ENCODE results near the gene XPC.

The XPC gene

DNA sequence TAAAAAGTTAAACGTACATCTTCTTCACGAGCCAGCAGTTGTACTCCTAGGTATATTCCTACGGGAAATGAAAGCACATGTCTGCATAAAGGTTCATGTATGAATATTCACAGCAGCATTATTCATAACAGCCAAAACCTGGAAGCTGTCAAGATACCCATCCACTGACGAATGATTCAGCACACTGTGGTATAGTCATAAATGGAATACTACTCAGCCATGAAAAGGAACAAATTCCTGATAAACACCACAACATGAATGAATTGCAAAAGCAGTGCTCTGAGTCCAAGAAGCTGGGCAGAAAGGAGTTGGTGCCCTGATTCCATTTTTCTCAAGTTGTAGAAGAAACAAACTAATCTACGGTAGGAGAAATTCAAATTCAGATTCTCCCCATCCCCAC, 49.7 kb downstream of the XPC start:
- no peak for DNase-seq (ENCODE audit: low read depth)
- H3K4me3 ChIP-seq (ENCODE audit: low read depth, low read length), result no peak overlapping the region
- TF ChIP-seq, protein P1, sequence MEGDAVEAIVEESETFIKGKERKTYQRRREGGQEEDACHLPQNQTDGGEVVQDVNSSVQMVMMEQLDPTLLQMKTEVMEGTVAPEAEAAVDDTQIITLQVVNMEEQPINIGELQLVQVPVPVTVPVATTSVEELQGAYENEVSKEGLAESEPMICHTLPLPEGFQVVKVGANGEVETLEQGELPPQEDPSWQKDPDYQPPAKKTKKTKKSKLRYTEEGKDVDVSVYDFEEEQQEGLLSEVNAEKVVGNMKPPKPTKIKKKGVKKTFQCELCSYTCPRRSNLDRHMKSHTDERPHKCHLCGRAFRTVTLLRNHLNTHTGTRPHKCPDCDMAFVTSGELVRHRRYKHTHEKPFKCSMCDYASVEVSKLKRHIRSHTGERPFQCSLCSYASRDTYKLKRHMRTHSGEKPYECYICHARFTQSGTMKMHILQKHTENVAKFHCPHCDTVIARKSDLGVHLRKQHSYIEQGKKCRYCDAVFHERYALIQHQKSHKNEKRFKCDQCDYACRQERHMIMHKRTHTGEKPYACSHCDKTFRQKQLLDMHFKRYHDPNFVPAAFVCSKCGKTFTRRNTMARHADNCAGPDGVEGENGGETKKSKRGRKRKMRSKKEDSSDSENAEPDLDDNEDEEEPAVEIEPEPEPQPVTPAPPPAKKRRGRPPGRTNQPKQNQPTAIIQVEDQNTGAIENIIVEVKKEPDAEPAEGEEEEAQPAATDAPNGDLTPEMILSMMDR (IDR thresholded peaks at IDR 0.05; ENCODE audit: insufficient read depth, low read depth, low read length, missing control alignments), result no peak

DNA sequence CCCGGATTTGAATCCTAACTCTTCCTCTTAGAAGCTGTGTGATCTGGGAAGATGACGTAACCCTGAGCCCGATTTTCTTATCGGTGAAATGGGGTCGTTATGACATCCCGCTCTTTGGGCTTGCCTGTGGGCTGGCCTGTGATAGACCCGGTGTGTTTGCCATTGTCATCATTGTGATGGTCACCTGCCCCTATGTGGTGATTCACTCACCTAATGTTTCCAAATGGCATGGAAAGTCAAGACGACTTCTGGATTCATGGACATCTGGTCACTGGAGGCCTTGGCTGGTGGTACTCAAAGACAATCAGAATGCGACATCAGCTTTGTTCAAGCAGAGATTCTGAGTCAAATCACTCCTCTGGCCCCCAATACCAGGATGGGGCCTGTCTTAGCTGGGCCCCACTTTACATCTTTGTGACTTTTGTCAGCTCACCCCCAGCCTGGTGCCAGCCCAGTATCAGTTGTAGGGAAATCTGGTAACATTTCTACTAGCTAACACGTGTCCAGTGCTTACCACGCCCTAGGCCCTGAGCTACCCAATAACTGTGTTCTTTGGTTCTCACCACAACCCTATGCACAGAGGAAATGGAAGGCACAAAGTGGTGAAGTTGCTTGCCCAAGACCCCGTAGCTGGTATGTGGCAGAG, 50.8 kb downstream of the XPC start:
- DNase-seq (ENCODE audit: low read depth), result no peak
- no peak overlapping the region for H3K4me3 ChIP-seq (ENCODE audit: low read depth, low read length)
- TF ChIP-seq, protein P1 (IDR thresholded peaks at IDR 0.05; ENCODE audit: insufficient read depth, low read depth, low read length, missing control alignments), result no peak

DNA sequence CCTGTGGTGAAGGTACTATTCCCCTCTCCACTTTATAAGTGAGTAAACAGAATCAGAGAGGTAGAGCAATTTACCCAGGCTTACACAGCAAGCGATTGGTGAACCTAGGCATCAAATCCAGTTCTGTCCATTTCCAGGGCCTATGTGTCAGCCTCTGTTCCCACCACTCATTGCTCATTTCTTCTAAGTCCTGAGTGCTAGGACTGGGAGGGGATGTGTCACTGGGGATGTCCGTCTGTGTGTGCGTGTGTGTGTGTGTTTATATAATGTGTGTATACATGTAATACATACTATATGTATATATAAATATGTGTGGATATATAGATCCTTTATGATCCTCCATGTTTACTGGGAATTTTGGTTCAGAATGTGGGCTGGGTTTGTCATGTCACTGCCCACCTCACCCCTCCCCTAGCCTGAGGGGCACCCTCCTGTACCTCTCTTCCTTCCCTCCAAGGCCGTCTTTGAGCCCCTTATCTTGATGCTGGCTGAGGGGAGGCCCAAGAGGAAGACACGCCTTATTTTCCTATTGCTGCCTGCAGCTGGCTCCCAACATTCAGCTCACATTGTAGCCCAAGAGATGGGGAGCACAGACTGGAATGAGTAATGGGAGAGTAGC, 51.4 kb downstream of the XPC start:
- TF ChIP-seq, protein P1 (IDR thresholded peaks at IDR 0.05; ENCODE audit: insufficient read depth, low read depth, low read length, missing control alignments), result no peak
- no peak overlapping the region for H3K4me3 ChIP-seq (ENCODE audit: low read depth, low read length)
- DNase-seq (ENCODE audit: low read depth), result no peak

DNA sequence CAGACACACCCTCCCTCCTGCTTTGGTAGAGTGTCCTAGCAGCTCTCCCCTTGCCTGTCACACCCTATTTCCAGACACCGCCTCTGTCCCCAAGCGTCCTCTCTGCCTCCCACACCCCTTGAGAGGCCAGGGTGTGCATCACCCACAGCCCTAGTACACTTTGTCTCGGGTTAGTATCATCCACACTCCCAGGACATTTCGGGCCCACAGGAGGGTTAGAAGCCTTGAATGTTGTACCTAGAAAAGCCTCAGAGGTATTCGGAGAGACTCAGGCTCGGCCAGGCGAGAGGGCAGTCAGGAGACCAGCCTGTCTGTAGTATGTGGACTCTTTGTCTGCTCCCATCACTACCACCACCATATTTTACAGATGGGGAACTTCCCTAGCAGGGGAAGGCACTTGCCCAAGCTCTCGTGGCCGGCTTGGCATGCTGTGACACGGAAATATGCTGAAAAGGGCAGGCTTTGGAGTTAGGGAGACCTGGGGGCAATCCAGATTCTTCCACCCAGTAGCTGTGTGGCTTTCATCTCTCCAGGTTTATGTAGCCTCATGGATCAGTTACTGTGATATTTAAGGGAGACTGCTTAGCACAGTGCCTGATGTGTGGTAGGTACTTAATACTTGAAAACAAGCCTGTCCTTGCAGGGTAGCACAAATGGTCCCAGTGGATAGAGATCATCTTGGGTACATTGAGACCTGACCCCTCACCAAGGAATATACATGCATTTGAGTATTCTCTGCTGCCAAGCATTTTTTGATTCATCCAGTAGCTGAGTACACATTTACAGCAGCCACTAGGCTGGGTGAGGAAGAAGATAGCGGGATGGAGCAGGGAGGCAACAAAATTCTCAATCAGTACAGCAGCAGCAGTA, 52.1 kb downstream of the XPC start:
- TF ChIP-seq, protein P1 (IDR thresholded peaks at IDR 0.05; ENCODE audit: insufficient read depth, low read depth, low read length, missing control alignments), result no peak
- no peak for DNase-seq (ENCODE audit: low read depth)
- peak overlapping the region; percentile 89 for H3K4me3 ChIP-seq (ENCODE audit: low read depth, low read length)

DNA sequence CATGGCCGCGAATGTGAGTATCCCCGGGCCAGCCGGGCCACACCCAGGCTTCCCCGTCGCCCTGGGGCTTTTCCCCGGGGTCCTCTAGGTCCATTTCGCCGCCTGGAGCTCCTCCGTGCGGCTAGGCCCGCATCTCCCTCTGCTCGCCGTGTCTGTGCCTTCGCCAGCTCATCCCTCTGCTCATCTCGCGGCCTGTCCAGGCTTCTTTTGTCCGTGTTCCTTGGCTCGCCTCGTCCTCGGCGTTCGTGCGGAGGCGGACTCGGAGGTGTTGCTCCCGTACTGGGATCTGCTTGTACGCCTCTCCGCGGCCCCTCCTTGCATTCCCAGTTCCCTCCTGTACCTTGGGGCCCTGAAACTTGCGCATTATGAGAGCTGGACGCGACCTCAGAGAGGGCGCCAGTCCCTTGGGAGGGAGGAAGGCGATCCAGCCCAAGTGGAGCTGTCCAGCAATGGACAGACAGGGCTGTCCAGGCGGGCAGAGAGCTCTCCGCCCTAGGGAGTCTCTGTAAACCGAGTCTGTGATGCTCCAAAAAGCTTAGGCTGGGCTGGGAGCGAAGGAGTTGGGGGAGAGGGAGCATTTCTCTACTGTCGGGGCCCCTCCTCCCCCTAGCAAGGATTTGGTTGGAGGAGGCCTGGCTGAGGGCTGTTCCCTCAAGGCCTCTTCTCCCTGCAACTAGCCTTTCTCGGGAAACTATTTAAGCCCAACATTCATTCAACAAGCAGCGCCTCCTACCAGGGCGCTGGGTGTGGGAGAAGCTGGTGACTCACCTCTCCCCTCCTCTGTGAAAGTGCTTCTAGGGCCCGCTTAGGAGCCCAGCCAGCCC, 53.0 kb downstream of the XPC start:
- H3K4me3 ChIP-seq (ENCODE audit: low read depth, low read length), result peak overlapping the region; percentile 89
- DNase-seq (ENCODE audit: low read depth), result peak; percentile 56
- TF ChIP-seq, protein P1 (IDR thresholded peaks at IDR 0.05; ENCODE audit: insufficient read depth, low read depth, low read length, missing control alignments), result no peak

DNA sequence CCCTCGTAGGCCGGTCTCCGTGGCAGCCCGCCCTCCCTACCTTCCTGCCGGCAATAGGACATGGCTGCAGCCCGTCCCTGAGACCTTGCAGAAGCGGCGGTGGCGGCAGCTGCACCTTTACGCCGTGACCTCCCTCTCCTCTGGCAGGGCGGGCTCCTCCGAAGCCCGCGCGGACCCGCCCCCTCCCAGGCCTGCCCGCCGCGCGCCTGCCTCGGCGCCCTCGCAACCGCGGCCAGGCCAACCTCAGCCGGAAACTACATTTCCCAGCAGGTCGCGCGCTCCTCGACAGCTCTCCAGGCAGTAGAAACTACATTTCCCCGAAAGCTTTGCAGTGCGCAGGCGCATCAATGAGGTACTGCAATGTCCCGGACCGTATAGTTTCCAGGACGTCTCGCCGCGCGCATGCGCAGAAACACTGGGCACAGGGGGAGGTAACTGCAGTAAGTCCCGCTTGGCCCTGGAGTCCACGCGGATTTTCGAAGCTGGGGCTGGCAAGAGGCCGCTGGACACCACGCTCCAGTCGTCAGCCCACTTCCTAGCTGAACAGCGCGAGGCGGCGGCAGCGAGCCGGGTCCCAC, 53.7 kb downstream of the XPC start, which contains the start of the genes CHCHD4 and TMEM43:
TSS of gene CHCHD4 (minus strand) at position 256 of the 578 bp plus-strand sequence. CDS start at position 62, 194 bp downstream.
TSS of gene TMEM43 (plus strand) at position 438 of the 578 bp plus-strand sequence. CDS start 142 bp downstream, outside the sequence.
- DNase-seq (ENCODE audit: low read depth), result peak; percentile 99
- TF ChIP-seq, protein P1 (IDR thresholded peaks at IDR 0.05; ENCODE audit: insufficient read depth, low read depth, low read length, missing control alignments), result no peak
- H3K4me3 ChIP-seq (ENCODE audit: low read depth, low read length), result peak within 1 kb of the TSS; percentile 89
